ENCODE results near the gene ARHGAP15. TPM values are rescaled to one million over a fixed set of nuclear protein-coding genes. Genes with fewer than 3 reads are reported as not detected.

Gene ARHGAP15
- total RNA-seq, 1 donor from 2014 or later, result 0.51 TPM

DNA sequence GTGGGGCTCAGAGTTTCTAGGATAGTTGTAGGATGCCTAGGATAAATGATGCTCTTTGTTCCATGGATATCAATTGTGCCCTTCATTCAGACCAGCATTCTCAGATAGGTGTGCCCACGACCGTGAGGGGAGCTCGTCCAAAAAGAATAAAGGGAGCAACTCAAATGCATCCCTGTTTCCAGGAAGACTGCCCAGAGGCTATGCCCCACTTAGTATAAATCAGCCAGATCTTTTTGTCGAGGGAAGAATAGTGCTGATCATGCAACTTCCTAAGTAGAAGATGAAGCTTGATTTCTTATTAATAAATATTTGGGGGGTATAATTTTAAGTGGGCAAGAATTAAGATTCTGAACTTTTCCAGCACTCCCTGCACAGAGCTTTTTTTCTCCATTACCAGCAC is 450.2 kb downstream of the ARHGAP15 start:
- peaks cover 6% of the 10 kb centered on the region for H3K9me3 Mint-ChIP-seq
- H3K27ac Mint-ChIP-seq, result no peak overlapping the region
- peaks cover 20% of the 10 kb centered on the region for H3K4me1 Mint-ChIP-seq
- no peak for TF ChIP-seq CTCF (IDR thresholded peaks at IDR 0.05; ENCODE audit: unreplicated experiment)
- H3K36me3 Mint-ChIP-seq, result no peaks in the 10 kb centered on the region
- DNase-seq (ENCODE audit: low spot score in 2 of 2, unreplicated experiment in 2 of 2), result no peak
- H3K4me3 Mint-ChIP-seq, result no peak overlapping the region
- H3K27me3 Mint-ChIP-seq (ENCODE audit: low read depth), result no peaks in the 10 kb centered on the region

- Mint-ChIP-seq H3K27ac (no peak overlapping the region), H3K36me3 (no peaks in the 10 kb centered on the region), H3K4me1 (peaks cover 20% of the 10 kb centered on the region), H3K9me3 (peaks cover 6% of the 10 kb centered on the region), H3K27me3 (ENCODE audit: low read depth) (no peaks in the 10 kb centered on the region), H3K4me3 (no peak overlapping the region)
- DNase-seq (ENCODE audit: low spot score in 2 of 2, unreplicated experiment in 2 of 2), result no peak
- TF ChIP-seq CTCF (IDR thresholded peaks at IDR 0.05; ENCODE audit: unreplicated experiment), result no peak
Observed at GRCh38 chr2:143581134-143581533, 451.9 kb downstream of the ARHGAP15 start.

- DNase-seq (ENCODE audit: low spot score in 2 of 2, unreplicated experiment in 2 of 2), result no peak
- Mint-ChIP-seq H3K27ac (no peak overlapping the region), H3K9me3 (peaks cover 7% of the 10 kb centered on the region), H3K4me1 (peaks cover 20% of the 10 kb centered on the region), H3K27me3 (ENCODE audit: low read depth) (no peaks in the 10 kb centered on the region), H3K4me3 (no peak overlapping the region), H3K36me3 (peaks cover 5% of the 10 kb centered on the region)
- no peak for TF ChIP-seq CTCF (IDR thresholded peaks at IDR 0.05; ENCODE audit: unreplicated experiment)
Observed at GRCh38 chr2:143582046-143582747, 453.0 kb downstream of the ARHGAP15 start.

DNA sequence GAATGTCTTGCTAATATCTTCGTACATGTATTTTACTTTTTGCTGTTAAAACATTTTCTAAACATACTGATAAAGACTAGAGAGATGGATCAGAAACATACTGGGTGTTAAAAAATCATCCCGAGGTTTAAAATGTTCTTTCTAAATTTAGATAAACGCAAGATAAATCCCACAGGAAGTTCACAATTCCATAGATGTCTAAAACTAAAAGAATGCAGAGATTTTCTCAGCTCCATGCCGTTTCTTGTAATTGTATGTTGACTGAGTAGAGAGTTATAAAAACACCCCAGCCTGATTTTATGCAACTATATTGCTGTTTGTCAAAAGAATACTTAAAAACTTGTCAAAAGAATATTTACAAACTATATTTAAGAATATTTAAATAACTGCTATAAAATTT is 455.7 kb downstream of the ARHGAP15 start:
- Mint-ChIP-seq H3K27me3 (ENCODE audit: low read depth) (no peaks in the 10 kb centered on the region), H3K36me3 (peaks cover 6% of the 10 kb centered on the region), H3K4me1 (peaks cover 20% of the 10 kb centered on the region), H3K4me3 (no peak overlapping the region), H3K27ac (no peak overlapping the region), H3K9me3 (peaks cover 20% of the 10 kb centered on the region)
- DNase-seq (ENCODE audit: low spot score in 2 of 2, unreplicated experiment in 2 of 2), result no peak
- TF ChIP-seq CTCF (IDR thresholded peaks at IDR 0.05; ENCODE audit: unreplicated experiment), result no peak

GRCh38 chr2:143586119-143586518 is 456.9 kb downstream of the ARHGAP15 start:
- Mint-ChIP-seq H3K4me1 (peaks cover 20% of the 10 kb centered on the region), H3K36me3 (peaks cover 6% of the 10 kb centered on the region), H3K9me3 (peaks cover 24% of the 10 kb centered on the region), H3K27me3 (ENCODE audit: low read depth) (no peaks in the 10 kb centered on the region), H3K4me3 (no peak overlapping the region), H3K27ac (no peak overlapping the region)
- no peak for TF ChIP-seq CTCF (IDR thresholded peaks at IDR 0.05; ENCODE audit: unreplicated experiment)
- no peak for DNase-seq (ENCODE audit: low spot score in 2 of 2, unreplicated experiment in 2 of 2)

All from mesothelial cell of epicardium (in vitro differentiated cells).